Gastroesophageal sphincter (tissue), 3 donors: ENCODE data around the gene RFNG.

Experiments used
- EP300 ChIP-seq: sonication (generic); formaldehyde crosslinking; IDR thresholded peaks from one replicate; pipeline ENCODE4 v1.6.1; 2017; ENCODE audit warnings: antibody characterized with exemption, mild to moderate bottlenecking
- POLR2AphosphoS5 ChIP-seq: sonication (generic); formaldehyde crosslinking; IDR thresholded peaks from one replicate; pipeline ENCODE4 v1.6.1; 2017; ENCODE audit warnings: antibody characterized with exemption
- TF ChIP-seq, protein P1 (sequence below), 4 experiments: fragments of 200-600 bp in 2 of 4; fragments of 450-650 bp in 2 of 4; sonication (generic) in 1 of 4; IDR thresholded peaks; one replicate each; pipeline ENCODE4 v1.5.1; 2017 to 2019; ENCODE audit warnings: antibody characterized with exemption in 4 of 4, mild to moderate bottlenecking in 2 of 4, moderate library complexity in 2 of 4

DNA sequence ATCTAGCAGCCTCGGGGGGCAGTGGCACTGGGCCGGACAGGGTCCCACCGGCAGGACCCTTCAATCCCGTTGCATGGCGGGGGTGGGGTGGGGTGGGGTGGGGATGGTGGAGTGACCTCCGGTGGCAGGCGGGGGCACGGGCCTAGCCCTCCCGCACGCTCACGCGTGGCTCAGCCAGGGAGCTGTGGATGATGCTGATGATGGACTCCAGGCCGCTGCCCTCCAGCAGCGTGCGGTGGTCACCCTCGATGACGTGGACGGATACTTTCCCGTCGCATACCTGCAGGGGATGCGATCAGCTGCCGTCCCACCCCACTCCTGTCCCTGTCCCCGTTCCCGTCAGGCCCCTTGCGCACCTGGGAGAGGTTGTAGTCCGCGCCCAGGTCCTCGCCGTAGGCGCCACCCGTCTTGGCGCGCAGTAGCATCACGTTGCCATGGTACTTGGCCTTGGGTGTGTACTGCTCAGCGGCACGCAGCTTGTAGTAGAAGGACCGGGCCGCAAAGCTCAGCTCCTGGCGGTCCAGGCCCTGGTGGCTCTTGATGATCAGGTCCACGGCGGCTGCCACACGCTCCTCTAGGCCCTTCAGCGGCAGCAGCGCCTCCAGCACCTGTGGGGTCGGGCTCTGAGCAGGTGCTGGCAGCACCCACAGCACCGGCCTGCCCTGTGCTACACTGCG lies 27.5 kb upstream of the RFNG start:
- TF ChIP-seq EP300 (no peak), POLR2AphosphoS5 (no peak)
- TF ChIP-seq, protein P1, sequence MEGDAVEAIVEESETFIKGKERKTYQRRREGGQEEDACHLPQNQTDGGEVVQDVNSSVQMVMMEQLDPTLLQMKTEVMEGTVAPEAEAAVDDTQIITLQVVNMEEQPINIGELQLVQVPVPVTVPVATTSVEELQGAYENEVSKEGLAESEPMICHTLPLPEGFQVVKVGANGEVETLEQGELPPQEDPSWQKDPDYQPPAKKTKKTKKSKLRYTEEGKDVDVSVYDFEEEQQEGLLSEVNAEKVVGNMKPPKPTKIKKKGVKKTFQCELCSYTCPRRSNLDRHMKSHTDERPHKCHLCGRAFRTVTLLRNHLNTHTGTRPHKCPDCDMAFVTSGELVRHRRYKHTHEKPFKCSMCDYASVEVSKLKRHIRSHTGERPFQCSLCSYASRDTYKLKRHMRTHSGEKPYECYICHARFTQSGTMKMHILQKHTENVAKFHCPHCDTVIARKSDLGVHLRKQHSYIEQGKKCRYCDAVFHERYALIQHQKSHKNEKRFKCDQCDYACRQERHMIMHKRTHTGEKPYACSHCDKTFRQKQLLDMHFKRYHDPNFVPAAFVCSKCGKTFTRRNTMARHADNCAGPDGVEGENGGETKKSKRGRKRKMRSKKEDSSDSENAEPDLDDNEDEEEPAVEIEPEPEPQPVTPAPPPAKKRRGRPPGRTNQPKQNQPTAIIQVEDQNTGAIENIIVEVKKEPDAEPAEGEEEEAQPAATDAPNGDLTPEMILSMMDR (IDR thresholded peaks at IDR 0.05): no peak
